Middle frontal gyrus (tissue), 1 donor: ENCODE data around the gene KIT.

Experiments
- DNase-seq: peaks from one replicate; pipeline ENCODE4 v3.0.0-alpha.2; 2015; ENCODE audit warnings: low spot score; ENCODE audit errors: extremely low spot score

Gene KIT

DNA sequence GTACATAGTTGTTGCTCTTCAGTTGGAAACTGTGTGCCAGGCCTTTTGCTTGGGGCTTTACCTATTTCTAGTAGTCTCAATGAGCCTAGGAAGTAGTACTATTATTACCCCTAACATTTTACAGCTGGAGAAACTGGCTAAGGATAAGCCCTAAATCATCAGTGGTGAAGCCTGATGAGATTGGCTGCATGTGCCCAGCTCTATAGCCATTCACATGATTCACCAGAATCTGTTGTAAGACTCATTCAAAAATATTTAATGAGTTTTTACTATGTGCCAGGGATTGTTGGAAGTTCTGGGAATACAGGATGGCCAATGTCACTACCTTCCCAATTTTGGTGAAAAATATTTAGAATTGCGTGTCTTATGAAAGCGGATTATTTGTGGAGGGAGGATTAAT lies 2.8 kb downstream of the KIT start:
- DNase-seq = no peak

DNA sequence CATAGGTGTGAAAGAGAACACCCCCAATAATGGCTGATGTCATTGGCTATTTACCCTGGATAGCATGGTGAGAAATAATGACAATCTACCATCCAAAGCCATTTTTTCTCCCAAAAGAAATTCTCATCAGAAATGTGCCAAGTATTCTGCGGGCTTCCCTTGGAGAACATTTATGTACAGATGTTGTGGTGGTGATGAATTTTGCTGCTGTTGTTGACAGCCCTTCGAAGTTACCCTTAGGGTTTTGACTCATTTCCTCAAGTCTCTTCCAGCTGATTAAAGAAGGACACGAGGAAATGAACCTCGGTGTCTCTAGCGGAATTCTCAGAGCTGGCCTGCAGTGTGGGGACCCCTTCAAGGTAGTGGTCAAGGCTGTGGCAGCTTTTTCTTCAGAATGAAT lies 3.4 kb downstream of the KIT start:
- no peak for DNase-seq

DNA sequence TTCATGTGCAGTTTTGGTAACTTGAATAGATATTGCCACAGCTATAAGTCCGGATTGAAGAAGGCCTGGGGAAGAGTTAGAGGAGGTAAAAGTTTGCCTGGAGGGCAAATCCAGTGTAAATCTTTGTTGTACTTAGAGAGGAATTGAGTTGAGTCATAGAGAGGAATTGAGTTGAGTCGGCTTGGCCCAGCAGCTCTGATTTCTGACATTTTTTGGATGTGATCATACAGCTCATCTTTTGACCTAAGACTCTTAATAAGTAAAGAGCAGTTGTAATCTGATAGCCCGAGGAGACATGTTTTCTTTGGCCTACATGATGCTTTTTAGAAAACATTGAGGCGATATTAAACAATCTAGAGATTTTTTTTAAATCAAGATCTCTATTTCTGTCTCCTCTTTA lies 3.9 kb downstream of the KIT start:
- no peak for DNase-seq

DNA sequence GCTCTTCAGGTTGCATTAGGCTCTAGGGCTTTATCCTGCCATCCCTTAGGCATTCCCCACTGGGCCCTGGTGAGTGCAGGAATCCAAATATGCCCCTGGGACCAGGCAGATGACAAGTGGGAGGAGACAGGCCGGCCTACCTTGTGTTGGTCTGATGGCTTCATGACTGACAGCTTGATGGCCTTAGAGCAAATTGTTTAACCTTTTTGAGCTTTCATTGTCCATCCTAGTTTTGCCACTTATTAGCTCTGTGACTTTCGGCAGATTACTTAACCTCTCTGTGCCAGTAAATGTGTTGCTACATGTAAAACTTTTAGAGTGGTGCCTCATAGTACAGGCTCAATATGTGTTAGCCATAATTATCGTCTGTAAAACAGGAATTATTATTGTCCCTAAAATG lies 4.4 kb downstream of the KIT start:
- DNase-seq = no peak

DNA sequence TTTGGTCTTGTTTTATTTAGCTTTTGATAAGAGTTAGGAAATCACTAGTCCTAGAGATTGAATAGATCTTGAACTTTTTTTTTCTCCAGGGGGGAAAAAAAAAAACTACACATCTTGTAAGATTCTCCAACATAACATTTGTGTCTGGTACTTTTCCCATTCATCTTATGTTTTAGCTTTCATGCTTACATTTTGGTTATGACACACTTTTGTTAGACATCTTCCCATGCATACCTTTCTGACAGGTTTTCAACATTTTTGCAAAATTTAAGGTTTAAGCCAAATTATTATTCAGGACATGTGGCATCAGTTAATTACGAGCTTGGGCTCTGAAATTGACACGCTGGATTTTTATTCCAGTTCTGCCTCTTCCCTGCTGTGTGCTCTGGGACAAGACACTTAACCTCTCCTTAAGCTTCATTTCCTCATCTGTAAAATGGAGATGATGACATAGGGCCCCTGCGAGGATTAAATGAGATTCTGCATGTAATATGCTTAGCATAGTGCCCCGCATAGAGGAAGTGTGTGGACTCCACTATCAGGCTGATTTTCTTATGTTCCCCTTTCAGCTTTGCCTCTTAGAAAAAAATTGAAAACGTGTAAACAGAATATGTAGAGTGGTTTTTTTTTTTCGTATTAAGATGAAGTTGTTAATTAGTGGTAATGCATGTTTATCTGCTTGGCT lies 5.3 kb downstream of the KIT start:
- no peak for DNase-seq

DNA sequence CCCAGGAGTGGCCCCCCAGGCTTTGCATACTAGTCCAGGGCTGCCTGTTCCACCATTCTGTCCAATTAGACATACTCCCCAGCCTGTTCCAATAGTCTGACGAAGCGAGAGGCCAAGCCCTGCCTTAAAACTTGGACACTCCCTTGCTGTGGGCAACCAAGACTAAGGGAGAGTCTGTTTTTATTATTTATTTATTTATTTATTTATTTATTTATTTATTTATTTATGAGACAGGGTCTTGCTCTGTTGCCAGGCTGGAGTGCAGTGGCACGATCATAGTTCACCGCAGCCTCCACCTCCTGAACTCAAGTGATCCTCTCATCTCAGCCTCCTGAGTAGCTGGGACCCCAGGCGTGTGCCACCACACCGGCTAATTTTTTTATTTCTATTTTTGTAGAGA lies 6.6 kb downstream of the KIT start:
- no peak for DNase-seq

DNA sequence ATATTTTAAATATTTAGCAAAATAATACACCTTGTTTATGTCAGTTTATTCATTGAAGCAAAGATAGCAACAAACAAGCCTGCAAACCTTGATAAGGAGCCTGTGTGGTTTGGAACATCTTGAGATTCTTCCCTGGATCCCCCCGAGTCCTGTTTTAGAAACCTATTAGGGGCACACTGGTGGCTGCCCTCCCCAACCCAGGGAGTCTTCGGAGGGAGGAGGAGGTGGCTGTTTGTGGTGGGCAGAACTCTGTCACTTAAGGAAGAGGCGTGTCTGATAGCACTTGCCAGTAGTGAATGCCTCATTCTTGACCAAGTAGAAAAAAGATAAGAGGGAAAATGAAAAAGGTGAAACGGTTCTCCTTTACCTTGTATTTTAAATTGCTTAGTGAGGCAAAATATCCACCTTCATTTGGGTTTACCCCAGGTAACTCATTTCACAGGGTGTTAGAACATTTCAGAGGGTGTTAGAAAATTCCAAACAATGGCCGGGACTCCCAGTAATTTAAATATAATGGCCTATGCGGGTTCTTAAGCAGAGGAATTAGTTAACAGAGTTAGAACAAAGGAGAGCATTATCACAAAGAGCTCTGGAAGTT lies 10.4 kb downstream of the KIT start:
- no peak for DNase-seq

DNA sequence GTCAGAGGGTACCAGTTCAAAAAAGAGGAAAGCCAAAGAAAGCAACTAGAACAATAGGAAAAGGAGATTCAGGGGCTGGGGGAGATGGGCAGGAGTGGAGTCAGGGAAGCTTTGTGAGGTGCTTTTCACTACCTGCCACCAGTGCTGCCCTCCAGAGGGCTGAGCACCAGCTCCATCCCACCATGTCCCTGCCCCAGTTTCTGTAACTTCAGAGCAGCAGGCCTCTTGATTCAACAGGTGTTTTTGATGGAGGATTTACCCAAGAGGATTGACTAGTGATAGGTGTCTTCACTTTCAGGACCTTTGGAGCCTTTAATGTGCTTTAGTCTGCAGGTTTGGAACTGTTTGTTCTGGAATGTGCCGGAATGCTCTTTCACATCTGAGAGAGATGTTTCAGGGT lies 12.1 kb downstream of the KIT start:
- no peak for DNase-seq

DNA sequence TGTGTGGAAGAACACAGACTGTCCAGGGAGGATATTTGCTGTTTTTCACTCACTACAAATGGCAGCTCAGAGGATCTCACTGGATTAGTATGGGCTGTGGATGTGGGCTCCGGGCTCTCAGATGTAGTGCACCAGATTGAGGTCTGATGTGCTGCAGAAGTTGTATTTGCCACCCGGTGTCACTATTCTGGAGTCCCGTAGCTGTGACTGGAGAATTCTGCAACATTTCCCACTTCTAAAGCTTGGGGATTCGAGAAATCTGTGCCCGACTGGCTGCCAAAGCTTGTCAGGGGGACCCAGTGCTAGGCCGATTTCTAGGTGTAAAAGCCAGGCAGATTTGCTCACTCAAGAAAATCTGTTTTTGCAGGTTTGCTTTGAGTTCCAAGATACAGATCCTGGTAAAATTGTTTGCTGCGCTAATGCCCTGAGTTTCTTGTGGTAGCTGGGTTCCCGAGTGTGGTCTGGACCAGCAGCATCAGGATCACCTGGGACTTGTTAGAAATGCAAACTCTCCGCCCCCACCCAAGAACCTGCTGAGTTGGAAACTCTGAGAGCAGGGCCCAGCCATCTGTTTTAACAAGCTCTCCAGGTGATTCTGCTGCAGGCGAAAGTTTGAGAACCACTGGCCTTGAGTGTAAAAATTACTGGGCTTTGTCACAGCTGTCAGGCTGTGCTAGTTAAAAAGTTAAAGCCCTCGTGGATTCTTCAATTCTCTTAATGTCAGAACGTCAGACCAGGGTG lies 18.1 kb downstream of the KIT start:
- DNase-seq = no peak

DNA sequence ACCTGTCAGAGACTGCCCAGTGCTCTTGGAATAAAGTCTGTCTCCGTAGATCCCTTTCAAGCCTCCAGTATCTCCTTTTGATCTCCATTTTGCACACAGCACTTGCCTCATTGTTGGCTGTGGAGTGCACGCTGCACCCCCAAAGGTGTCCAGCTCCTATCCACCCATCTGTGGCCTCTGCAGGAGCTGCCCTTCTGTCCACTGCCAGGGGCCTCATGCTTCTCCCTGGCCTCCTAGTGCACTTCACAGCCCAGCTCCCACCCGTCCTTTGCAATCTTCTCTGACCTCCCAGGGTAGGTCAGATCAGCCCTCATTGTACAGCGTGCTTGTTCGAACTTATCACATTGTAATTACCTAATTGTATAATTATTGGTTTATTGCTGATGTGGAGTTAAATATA lies 18.9 kb downstream of the KIT start:
- no peak for DNase-seq

DNA sequence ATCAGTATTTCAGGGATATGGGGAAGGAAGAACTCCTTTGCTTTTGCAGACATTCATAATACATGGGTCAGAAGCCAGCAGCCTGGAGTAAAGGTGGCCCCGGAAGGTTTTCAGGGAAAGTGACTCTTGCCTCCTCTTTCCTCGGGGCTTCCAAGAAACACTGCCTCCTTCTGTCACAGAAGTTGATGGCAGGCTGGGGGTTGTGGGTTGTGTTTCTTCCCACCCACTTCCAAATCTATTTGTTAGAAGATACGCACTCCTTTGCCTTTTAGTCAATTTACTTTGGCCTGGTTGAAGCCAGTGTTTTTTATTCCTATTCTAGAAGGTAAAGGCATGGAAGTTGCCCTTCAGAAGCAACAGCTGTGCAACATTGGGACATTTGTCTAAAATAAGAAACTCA lies 19.7 kb downstream of the KIT start:
- no peak for DNase-seq

DNA sequence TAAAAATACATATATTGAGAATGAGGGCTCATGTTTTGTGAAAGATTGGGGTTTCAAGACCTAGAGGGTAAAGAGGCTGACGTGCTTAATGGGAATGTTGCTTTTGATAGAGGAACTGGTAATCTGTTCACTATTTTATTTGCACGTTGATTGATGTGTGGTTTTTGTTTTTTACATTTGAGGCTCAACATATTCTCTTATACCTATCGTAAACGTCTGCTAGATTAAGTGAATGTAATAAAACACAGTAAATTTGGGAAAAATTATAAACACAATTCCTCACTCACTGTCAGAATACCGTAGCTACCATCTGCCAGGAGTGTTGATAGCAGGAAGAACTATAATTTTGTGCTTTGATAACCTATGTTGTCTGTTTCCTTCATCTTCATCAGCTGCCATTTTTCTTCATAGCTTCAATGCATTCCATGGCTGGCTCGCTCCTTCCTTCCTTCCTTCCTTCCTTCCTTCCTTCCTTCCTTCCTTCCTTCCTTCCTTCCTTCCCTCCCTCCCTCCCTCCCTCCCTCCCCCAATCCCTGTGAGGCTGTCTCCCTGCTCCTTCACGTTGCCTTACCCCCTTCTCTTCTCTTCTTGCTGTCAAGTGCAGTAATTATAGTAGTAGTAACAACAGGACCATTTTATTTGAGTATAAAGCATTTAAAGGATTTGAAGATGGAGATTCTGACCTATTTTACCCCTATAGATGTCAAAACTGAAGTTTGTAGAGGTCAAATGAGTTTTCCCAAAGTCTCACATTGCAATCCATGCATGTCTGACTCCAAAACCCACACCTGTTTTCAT lies 20.3 kb downstream of the KIT start:
- no peak for DNase-seq

DNA sequence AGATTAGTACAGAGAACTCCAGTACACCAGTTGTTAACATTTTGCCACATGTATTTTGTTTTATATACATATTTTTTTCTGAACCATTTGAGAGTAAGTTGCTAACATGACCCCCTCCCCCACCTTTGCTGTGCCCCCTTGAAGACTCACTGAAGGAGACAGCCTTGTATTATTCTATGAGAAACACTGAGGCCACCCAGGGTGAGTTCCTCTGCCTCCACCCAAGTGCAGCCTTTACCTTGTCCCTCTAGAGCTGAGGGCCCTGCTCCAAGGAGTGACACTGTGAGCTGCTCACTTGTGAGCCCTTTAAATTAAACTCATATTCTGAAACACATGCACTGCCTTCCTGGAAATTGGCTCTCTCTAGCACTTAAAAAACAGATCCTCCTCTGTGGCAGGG lies 21.1 kb downstream of the KIT start:
- DNase-seq = no peak

DNA sequence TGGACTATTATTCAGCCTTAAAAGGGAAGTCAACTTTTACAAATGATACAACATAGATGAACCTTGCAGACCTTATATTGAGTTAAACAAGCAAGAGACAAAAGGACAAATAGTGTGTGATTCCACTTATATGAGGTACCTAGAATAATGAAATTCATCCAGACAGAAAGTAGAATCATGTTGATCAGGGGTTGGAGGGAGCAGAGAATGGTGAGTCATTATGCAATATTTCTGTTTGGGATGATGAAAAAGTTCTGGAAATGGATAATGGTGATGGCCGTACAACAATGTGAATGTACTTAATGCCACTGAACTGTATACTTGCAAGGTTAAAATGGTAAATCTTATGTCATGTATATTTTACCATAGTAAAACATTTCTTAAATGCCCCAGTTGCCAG lies 22.1 kb downstream of the KIT start:
- no peak for DNase-seq

DNA sequence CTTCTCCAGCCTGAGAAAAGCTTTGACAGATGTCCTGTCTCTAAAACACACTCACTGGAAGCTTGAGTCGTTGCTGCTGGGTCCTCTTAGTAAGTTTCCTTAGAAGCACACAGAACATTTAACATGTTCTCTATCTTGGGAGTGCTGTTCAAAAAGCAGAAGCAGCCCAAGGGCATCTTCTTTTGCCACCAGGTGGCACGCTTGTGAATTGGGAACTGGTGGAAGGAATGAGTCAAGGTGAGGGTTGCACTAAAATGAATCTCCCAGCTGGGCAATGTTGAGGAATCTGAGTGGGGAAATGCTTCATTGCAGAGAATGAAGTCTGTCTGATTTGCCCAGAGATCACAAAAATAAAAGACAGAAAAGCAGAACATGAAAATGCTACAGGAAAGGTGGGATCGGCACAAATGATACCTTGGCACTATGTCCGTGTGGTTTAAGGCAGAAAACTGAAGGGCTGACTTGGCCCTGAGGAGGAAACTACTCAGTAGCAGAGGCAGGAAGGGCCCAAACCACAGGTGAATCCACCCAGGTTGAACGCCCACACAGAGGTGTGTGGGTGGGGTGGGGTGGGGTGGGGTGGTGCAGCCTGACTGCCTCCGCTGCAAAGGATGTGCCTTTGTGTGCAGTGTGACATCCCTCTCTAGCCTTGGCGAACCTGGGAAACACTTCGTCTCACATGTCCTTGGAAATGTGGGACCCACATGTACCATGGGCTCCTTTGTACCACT lies 26.0 kb downstream of the KIT start:
- DNase-seq = no peak

DNA sequence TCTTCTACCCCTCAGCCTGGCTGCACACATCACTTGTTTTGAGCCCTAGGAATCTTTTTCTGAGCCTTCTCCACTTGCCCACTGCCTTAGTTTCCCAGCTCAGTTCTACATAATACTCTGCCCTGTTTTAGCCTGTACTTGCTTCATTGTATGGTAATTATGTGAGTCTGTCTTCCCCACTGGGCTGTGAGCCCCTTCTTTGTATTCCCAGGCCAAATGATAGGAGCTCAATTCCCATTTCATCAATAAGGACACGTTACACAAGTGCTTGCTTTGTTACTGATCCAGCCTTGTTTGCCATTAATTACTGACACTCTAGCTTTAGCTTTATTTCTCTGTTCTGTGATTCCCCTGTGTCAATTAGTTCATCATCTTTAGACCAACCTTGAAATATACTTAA lies 28.1 kb downstream of the KIT start:
- no peak for DNase-seq

DNA sequence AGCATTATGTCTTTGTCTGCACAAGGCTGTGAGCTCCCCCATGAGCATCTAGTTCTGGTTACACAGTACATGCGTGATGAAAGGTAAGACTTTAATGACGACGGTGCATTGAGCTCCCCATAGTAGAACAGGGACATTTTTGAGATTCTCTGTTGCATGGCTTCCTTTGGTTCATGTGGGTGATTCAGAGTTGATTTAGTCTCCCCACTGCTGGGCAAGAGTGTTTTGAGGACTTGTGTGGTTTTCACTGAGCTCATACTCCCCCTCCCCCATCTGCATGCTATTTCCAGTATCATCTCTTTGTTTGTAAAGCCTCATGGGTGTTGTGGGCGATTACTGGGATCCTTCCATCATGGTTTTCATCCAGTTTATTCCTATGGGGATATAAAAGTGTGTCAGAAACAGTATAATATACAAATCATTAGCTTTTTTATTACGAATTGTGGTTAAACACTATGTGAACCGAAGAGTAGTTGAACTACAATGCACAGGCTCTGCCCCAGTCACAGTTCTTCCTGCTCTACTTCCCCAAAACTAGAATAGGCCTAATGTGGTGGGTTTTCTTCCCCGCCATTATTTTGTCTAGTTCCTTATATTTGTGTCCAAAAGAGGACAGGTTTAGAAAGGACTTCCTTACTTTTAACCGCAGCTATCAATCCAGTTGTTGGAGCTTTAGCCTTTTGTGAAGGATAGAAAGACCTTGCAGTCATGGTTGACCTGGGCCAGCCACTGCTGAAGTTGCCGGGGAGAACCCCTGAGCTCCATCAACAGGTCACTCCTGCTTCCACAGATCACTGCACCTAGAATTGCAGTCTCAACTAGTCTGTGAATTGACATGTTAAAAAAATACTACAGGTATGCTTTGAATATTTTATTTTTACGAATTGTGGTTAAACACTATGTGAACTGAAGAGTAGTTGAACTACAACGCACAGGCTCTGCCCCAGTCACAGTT lies 30.4 kb downstream of the KIT start:
- DNase-seq = no peak

DNA sequence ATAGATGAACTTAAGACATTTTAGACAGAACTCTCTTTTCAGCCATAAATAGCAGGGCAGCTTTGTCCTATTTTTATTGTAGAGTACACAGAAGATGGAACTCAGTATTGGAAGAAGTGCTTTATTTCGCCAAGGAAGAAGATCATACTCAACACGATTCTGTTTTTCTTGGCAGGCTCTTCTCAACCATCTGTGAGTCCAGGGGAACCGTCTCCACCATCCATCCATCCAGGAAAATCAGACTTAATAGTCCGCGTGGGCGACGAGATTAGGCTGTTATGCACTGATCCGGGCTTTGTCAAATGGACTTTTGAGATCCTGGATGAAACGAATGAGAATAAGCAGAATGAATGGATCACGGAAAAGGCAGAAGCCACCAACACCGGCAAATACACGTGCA lies 37.6 kb downstream of the KIT start:
- DNase-seq = no peak

DNA sequence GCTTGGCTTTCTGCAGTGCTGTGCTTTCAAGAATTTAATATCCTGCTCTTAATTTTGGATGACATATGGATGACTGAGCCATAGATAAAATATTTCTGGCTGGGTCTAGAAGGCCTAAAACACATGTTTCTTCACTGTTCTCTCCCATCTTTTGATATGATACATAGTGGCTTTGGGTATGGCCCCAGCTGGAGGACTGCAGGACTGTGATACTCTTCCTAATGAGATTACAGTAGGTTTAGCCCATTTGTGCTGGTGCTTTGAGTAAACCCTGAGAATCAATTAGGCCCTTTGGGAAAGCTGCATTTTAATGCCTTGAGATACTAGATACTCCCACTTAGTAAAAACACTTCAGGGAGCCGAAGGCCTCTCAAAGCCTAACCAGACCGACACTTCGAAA lies 38.0 kb downstream of the KIT start:
- DNase-seq = no peak

DNA sequence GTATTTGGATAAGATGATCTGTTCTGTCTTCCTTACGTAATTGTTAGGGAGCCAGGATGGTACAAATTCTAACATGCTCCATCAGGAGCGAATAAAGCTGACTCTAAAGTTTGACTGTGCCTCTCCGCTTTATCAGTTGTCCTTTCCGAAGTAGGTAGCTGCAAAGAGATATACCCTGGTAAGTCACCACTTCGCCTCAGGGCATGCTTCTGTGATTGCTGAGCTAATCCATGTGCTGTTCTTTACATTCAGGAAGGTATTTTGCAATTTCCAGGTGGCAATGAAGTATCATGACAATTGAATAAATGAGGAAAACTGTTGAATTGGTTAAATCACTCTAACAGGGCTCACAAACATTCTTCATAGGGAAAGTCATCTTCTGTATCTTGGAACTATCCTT lies 38.9 kb downstream of the KIT start:
- DNase-seq = no peak
